Inflammatory macrophage treated with lipopolysaccharide for 4 hours (primary cell): ENCODE results near the gene SMC1B.
"Not testable (repeated sequence)": the region's sequence is repeated elsewhere in the genome, so short reads cannot be mapped to it uniquely, and the experiment has no call there.

Experiments
- DNase-seq: peaks from one replicate; pipeline ENCODE4 v3.0.0-alpha.2; 2020

SMC1B gene

GRCh38 chr22:45413368-45414211 is at the start of gene SMC1B, which contains the start of gene RIBC2:
SMC1B (minus strand) TSS chr22:45413599; CDS start chr22:45413567, 32 bp downstream.
RIBC2 (plus strand) TSS chr22:45413693; CDS start chr22:45413887, 194 bp downstream.
- peak; percentile 67 for DNase-seq

GRCh38 chr22:45462034-45462655 is 48.7 kb upstream of the SMC1B start:
- peak; percentile 4 for DNase-seq

- DNase-seq: no peak
Observed at GRCh38 chr22:45460288-45461109, 47.1 kb upstream of the SMC1B start.

GRCh38 chr22:45459235-45459634 is 45.8 kb upstream of the SMC1B start:
- no peak for DNase-seq

GRCh38 chr22:45458532-45458931 is 45.1 kb upstream of the SMC1B start:
- DNase-seq: no peak

- no peak for DNase-seq
Observed at GRCh38 chr22:45456811-45457210, 43.4 kb upstream of the SMC1B start.

GRCh38 chr22:45455621-45456020 is 42.2 kb upstream of the SMC1B start:
- DNase-seq: no peak

GRCh38 chr22:45455212-45455611 is 41.8 kb upstream of the SMC1B start:
- no peak for DNase-seq

GRCh38 chr22:45454275-45454674 is 40.9 kb upstream of the SMC1B start:
- DNase-seq: no peak

- no peak for DNase-seq
Observed at GRCh38 chr22:45453764-45454163, 40.4 kb upstream of the SMC1B start.

- no peak for DNase-seq
Observed at GRCh38 chr22:45452565-45453379, 39.4 kb upstream of the SMC1B start.

GRCh38 chr22:45451972-45452371 is 38.6 kb upstream of the SMC1B start:
- DNase-seq: no peak

GRCh38 chr22:45450921-45451651 is 37.7 kb upstream of the SMC1B start:
- no peak for DNase-seq

GRCh38 chr22:45450101-45450785 is 36.8 kb upstream of the SMC1B start:
- DNase-seq: no peak

GRCh38 chr22:45449442-45449841 is 36.0 kb upstream of the SMC1B start:
- not testable (repeated sequence) for DNase-seq

- no peak for DNase-seq
Observed at GRCh38 chr22:45448431-45448830, 35.0 kb upstream of the SMC1B start.

- DNase-seq: not testable (repeated sequence)
Observed at GRCh38 chr22:45447596-45447995, 34.2 kb upstream of the SMC1B start.

- no peak for DNase-seq
Observed at GRCh38 chr22:45446216-45446615, 32.8 kb upstream of the SMC1B start.

GRCh38 chr22:45445031-45445710 is 31.8 kb upstream of the SMC1B start:
- no peak for DNase-seq

- no peak for DNase-seq
Observed at GRCh38 chr22:45444168-45444567, 30.8 kb upstream of the SMC1B start.
